HEK293 (cell line): ENCODE results near the gene PHRF1.

Experiments used
- CTCF ChIP-seq: fragments of 450-650 bp; formaldehyde crosslinking; IDR thresholded peaks from 2 replicates; pipeline ENCODE4 v1.5.1; 2016; ENCODE audit warnings: missing biosample characterization, missing genetic modification characterization
- KLF10 ChIP-seq: fragments of 450-650 bp; IDR thresholded peaks from 2 replicates; pipeline ENCODE4 v1.5.1; 2018; ENCODE audit warnings: missing biosample characterization, mild to moderate bottlenecking, missing genetic modification characterization
- ZNF24 ChIP-seq: fragments of 450-650 bp; formaldehyde crosslinking; IDR thresholded peaks from 2 replicates; pipeline ENCODE4 v1.5.1; 2016; ENCODE audit warnings: missing biosample characterization, missing genetic modification characterization
- ZNF335 ChIP-seq: fragments of 450-650 bp; formaldehyde crosslinking; conservative IDR thresholded peaks from 2 replicates; pipeline ENCODE4 v1.5.1; 2016; ENCODE audit warnings: missing biosample characterization, missing genetic modification characterization
- ZNF354C ChIP-seq: fragments of 450-650 bp; formaldehyde crosslinking; IDR thresholded peaks from 2 replicates; pipeline ENCODE4 v1.5.1; 2016; ENCODE audit warnings: missing biosample characterization, missing genetic modification characterization, low read depth, borderline replicate concordance
- ZNF362 ChIP-seq: fragments of 450-650 bp; formaldehyde crosslinking; IDR thresholded peaks from 2 replicates; pipeline ENCODE4 v1.5.1; 2016; ENCODE audit warnings: missing biosample characterization, missing genetic modification characterization
- ZNF366 ChIP-seq: fragments of 450-650 bp; formaldehyde crosslinking; conservative IDR thresholded peaks from 2 replicates; pipeline ENCODE4 v1.5.1; 2016; ENCODE audit warnings: missing biosample characterization, missing genetic modification characterization
- ZNF398 ChIP-seq: fragments of 450-650 bp; formaldehyde crosslinking; IDR thresholded peaks from 2 replicates; pipeline ENCODE4 v1.5.1; 2017; ENCODE audit warnings: missing biosample characterization, missing genetic modification characterization
- ZNF677 ChIP-seq: fragments of 450-650 bp; IDR thresholded peaks from 2 replicates; pipeline ENCODE4 v1.5.0; 2018; ENCODE audit warnings: missing biosample characterization, mild to moderate bottlenecking, missing genetic modification characterization, moderate library complexity

- TF ChIP-seq CTCF (tag by site-specific recombination): no peak
- no peak for TF ChIP-seq ZNF335 (tag by site-specific recombination)
- no peak for TF ChIP-seq ZNF398
- TF ChIP-seq ZNF24 (tag by site-specific recombination): no peak
- TF ChIP-seq ZNF354C (tag by site-specific recombination): no peak
- no peak for TF ChIP-seq ZNF362 (tag by site-specific recombination)
- no peak for TF ChIP-seq KLF10 (tag by site-specific recombination)
- TF ChIP-seq ZNF366 (tag by site-specific recombination): no peak
- TF ChIP-seq ZNF677 (tag by site-specific recombination): no peak
Measured at GRCh38 chr11:623349-623869, 47.1 kb downstream of the PHRF1 start.
